OCI-LY7 (cell line): ENCODE results near the gene TAAR2.

Source experiments
- EZH2phosphoT487 ChIP-seq: fragments of 200-600 bp; sonication (generic); IDR thresholded peaks from 2 replicates; pipeline ENCODE4 v1.6.1; 2018; ENCODE audit warnings: low read depth, borderline replicate concordance, mild to moderate bottlenecking, mixed run types, antibody characterized with exemption, low read length, moderate library complexity, mixed read lengths
- TF ChIP-seq, protein P1 (sequence below): fragments of 200-600 bp; sonication (generic); conservative IDR thresholded peaks from 2 replicates; pipeline ENCODE4 v1.5.1; 2014; ENCODE audit warnings: mild to moderate bottlenecking, antibody characterized with exemption, low read length, moderate library complexity, mixed read lengths

GRCh38 chr6:132648828-132649227 is 24.8 kb upstream of the TAAR2 start:
- TF ChIP-seq, protein P1, sequence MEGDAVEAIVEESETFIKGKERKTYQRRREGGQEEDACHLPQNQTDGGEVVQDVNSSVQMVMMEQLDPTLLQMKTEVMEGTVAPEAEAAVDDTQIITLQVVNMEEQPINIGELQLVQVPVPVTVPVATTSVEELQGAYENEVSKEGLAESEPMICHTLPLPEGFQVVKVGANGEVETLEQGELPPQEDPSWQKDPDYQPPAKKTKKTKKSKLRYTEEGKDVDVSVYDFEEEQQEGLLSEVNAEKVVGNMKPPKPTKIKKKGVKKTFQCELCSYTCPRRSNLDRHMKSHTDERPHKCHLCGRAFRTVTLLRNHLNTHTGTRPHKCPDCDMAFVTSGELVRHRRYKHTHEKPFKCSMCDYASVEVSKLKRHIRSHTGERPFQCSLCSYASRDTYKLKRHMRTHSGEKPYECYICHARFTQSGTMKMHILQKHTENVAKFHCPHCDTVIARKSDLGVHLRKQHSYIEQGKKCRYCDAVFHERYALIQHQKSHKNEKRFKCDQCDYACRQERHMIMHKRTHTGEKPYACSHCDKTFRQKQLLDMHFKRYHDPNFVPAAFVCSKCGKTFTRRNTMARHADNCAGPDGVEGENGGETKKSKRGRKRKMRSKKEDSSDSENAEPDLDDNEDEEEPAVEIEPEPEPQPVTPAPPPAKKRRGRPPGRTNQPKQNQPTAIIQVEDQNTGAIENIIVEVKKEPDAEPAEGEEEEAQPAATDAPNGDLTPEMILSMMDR = no peak
- TF ChIP-seq EZH2phosphoT487 = no peak
